ENCODE results near the gene SLC16A10.

GRCh38 chr6:111192911-111193555 is 105.7 kb downstream of the SLC16A10 start:
- no peak for TF ChIP-seq CTCF (conservative IDR thresholded peaks at IDR 0.05; ENCODE audit: low read depth, low read length)
- no peak for TF ChIP-seq EZH2phosphoT487 (IDR thresholded peaks at IDR 0.05; ENCODE audit: borderline replicate concordance, low read length)
- no peak for TF ChIP-seq EZH2 (IDR thresholded peaks at IDR 0.05; ENCODE audit: low read length, unreplicated experiment)

Data from PC-3 (cell line).